HG03442 (cell line): Measurements from ENCODE around the gene CAPZB.

Experiments used
- ATAC-seq: cut with Tn5 transposase; IDR thresholded peaks from one replicate; pipeline ENCODE4 v1.9.1; 2021; ENCODE audit warnings: mild to moderate bottlenecking, moderate library complexity; ENCODE audit not compliant: unreplicated experiment

The CAPZB gene

DNA sequence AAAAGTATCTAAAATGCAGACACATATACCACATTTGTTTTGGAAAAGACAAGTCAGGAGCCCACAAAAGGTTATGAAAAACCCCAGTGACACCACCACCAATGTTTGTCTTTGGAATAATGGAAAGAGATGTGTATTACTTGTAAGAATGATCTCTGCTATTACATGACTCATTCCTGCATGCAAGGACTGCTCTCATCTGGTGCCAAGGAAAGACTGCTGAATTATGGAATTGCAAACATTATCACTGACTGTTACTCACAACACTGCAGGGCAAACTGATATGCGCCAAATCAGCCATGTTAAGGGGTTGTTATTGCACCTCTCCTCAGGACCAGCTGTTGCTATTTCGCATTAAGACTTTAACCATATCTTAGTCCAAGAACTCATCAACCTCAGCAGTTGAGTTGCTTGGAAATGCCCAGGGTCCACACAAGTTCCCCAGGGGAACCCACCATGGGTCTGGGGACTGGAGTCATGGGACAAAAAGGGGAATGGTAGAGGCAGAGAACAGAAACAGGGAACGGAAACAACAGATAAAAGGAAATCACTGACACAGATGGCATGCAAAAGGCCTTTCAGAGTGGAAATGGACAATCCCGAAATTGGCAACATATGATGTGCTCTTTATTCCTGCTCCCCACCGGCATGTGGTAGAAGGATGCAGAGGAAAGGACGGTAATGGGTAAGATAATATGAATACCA is 34.4 kb downstream of the CAPZB start:
- ATAC-seq: no peak

- ATAC-seq: no peak
Measured at GRCh38 chr1:19449454-19450228, 35.7 kb downstream of the CAPZB start.

DNA sequence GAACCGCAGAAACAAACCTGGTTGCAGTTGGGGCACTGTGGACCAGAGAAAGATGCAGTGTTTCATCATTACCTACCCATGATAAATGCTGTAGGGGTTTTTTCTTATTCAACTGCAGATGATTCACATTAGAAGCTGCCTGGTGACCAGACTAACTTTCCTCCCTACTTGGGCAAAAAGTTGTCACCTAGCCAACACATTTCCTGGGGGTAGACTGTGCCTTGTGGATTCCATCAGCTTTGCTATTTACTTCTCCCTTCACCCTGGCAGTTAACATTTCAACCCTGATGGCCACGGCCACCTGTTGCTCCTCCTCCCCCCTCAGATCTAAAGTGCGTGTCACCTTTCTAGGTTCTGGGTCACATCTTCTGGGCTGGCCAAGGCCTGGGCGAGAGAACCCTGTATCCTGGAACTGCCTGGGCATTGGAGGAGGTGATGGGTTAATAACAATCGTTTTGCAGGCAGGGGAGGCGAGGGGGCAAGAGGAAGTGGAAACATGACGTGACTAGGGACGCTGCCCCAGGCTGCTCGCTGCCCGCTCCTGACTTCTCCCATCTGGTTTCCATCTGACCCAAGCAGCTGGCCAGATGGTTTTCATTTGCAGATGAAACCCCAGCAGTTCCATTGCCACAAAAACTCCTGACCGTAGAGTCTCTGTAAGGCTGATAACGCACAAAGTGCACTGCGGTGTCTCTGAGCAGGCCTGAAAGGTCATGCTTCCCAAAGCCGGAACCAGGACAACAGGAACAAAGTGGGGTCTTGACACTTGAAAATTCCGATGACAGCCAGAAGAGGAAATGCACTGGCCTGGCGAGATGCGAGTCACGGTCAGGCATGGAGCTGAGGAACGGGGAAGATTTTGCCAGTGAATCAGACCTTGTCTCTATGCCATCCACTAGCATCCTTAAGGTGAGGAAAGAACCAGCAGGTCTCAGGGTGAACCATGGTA is 36.6 kb downstream of the CAPZB start:
- ATAC-seq: no peak

- ATAC-seq: no peak
Measured at GRCh38 chr1:19447550-19447949, 37.8 kb downstream of the CAPZB start.

DNA sequence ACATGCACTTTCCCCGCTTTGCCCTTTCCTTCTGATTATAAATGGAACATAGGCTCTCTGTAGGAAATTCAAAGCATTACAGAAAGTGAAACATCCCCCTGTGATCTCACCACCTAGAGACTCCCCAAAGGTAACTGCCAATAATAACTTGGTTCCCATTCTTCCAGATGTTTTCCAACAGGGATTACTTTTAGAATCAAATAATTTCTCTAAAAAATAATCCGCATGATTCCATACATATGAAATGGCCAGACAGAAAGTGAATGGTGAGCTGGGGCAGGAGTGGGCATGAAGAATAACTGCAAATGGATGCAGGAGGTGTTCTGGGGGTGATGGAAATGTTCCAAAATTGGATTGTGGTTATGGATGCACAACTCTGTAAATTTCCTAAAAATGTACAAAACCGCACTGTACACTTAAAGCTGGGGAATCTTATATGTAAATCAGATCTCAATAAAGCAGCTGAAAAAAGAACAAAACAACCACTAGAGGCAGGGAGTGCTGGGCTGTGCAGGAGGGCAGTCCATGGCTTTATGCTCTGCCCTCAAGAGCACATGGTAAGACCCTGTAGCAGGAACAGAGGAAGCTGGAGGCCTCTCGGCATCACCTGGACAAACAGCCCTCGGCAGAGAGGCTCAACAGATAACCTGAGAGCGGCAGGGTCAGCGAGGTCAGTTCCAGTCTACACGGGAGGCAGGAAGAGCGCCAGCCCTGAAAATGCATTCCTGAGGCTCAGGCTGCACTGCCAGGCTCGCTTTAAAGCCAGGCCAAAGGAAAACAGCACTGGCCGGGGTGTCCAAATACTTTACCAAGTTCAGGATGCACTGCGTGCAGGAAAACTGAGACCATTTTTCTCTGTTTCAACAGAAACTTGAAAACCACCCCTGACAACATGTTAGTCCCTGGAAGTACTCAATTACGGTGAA is 39.7 kb downstream of the CAPZB start:
- no peak for ATAC-seq

DNA sequence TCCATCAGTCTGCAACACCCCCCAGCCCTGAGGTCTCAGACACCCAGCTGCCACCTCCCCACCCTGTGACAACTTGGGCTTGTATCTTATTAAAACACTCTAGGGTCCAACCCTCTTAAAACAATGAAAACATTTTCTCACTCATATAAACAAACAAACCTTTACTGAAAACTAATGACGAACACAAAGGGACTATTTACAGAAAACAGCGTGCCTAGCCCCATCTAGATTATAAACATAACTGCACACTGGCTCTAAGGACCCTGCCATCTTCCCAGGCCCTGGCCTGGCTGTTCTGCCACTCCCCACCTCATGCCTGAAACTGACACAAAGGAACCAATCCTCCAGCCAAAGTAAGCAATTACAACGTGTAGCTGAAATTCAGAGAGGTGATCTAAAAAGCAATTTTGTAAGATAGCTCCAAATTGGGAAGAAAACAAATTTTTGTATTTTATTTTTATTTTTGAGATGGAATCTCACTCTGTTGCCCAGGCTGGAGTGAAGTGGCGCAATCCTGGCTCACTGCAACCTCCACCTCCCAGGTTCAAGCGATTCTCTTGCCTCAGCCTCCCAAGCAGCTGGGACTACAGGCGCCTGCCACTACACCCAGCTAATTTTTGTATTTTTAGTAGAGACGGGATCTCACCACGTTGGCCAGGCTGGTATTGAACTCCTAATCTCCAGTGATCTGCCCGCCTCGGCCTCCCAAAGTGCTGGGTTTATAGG is 40.9 kb downstream of the CAPZB start:
- no peak for ATAC-seq

DNA sequence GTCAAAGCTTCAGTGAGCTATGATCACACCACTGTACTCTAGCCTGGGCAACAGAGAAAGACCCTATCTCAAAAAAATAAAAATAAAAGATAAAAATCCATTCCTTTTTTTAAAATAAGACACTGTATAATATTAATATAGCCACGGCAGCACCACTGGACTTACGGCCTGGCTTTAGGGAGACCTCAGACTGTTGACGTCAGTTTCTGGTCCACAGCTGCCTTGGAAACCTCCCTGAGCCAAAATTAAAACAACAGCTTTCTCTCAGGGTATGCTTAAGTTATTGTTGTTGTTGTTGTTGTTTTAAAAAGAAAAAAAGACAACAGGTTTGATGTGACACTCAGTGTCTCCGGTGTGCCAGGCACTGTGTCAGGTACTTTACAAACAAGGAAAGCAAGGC is 42.0 kb downstream of the CAPZB start:
- no peak for ATAC-seq

- ATAC-seq: no peak
Measured at GRCh38 chr1:19442154-19443096, 42.9 kb downstream of the CAPZB start.

GRCh38 chr1:19441048-19441780 is 44.1 kb downstream of the CAPZB start:
- ATAC-seq: no peak

GRCh38 chr1:19439464-19440171 is 45.7 kb downstream of the CAPZB start:
- no peak for ATAC-seq

- no peak for ATAC-seq
Measured at GRCh38 chr1:19438516-19439195, 46.7 kb downstream of the CAPZB start.

- ATAC-seq: no peak
Measured at GRCh38 chr1:19437891-19438294, 47.4 kb downstream of the CAPZB start.

GRCh38 chr1:19436716-19437476 is 48.4 kb downstream of the CAPZB start:
- no peak for ATAC-seq

GRCh38 chr1:19435851-19436455 is 49.4 kb downstream of the CAPZB start:
- no peak for ATAC-seq

DNA sequence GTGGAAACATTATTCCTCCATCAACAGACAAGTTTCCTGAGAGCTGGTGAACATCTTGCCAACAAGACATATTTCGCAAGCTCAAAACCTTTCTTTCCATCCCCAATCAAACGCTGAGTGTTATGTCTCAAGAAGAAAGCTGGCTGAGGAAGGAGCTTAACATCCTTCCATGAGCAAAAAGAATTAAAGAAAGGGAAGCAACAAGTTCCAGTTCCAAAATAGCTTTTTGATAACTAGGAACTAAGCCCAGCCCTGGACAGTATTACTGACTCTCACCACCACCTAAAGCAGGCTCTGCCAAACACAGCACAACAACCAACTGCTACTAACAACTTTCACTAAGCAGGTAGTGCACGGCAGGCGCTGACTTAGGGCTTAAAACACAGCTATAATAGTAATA is 50.2 kb downstream of the CAPZB start:
- no peak for ATAC-seq

GRCh38 chr1:19433719-19433998 is 51.7 kb downstream of the CAPZB start:
- no peak for ATAC-seq
